ENCODE results near the gene IPPK.

DNA sequence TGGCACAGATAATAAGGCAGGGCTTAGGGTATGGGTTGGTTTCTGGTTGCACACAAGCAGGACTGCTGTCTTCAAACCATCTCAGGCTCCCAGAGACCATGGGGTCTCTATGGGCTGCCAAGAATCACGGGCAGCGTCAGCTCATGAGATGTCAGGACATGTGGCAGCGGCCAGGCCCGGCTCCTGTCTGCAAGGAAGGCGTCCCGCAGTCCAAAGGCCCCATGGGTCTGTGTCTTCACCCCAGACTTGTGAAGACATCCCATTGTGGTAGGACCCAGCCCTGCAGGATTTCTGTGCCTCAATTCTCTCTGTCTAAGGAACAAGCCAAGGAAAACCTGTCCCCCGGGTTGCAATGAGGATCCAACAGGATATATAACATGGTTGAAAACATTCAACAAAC is 32.6 kb downstream of the IPPK start:
- TF ChIP-seq, protein P1, sequence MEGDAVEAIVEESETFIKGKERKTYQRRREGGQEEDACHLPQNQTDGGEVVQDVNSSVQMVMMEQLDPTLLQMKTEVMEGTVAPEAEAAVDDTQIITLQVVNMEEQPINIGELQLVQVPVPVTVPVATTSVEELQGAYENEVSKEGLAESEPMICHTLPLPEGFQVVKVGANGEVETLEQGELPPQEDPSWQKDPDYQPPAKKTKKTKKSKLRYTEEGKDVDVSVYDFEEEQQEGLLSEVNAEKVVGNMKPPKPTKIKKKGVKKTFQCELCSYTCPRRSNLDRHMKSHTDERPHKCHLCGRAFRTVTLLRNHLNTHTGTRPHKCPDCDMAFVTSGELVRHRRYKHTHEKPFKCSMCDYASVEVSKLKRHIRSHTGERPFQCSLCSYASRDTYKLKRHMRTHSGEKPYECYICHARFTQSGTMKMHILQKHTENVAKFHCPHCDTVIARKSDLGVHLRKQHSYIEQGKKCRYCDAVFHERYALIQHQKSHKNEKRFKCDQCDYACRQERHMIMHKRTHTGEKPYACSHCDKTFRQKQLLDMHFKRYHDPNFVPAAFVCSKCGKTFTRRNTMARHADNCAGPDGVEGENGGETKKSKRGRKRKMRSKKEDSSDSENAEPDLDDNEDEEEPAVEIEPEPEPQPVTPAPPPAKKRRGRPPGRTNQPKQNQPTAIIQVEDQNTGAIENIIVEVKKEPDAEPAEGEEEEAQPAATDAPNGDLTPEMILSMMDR (conservative IDR thresholded peaks at IDR 0.05; ENCODE audit: low read depth, low read length), result no peak
- TF ChIP-seq CEBPB (IDR thresholded peaks at IDR 0.05; ENCODE audit: low read depth, low read length) (no peak), MAFK (IDR thresholded peaks at IDR 0.05; ENCODE audit: low read depth, low read length) (no peak), POLR2A (IDR thresholded peaks at IDR 0.05; ENCODE audit: low read depth, low read length) (no peak), SMC3 (IDR thresholded peaks at IDR 0.05; ENCODE audit: low read depth, low read length) (no peak)
